Measurements from ENCODE around the gene MED9. TPM values are rescaled to one million over a fixed set of nuclear protein-coding genes. Genes with fewer than 3 reads are reported as not detected.

The MED9 gene
- total RNA-seq, 2 experiments from 2014 or later, result 21.8 to 27.5 TPM

GRCh38 chr17:17491031-17491471 is 14.3 kb downstream of the MED9 start:
- CTCF ChIA-PET (ENCODE audit: unreplicated experiment), result no interaction called here
- POLR2A ChIA-PET, result no interaction called here
- no peak overlapping the region for H3K4me3 ChIP-seq (ENCODE audit: low read depth, low read length, poor library complexity, severe bottlenecking)
- H3K27ac ChIP-seq (ENCODE audit: low read depth, low read length, poor library complexity, severe bottlenecking), result no peak overlapping the region
- intact Hi-C loops (cut with micrococcal nuclease; ENCODE audit: unreplicated experiment), result no loop called here
- peaks cover 51% of the 10 kb centered on the region for H3K36me3 ChIP-seq (ENCODE audit: insufficient read depth, low read length)
- H3K79me2 ChIP-seq (ENCODE audit: insufficient read depth, low read depth, low read length), result no peaks in the 10 kb centered on the region
- H4K20me1 ChIP-seq (ENCODE audit: insufficient read depth, low read length), result peaks cover 3% of the 10 kb centered on the region; the same call in 1 of the 2 replicates
- no peak overlapping the region for H2AFZ ChIP-seq (ENCODE audit: low read length)
- BruUV-seq (replicated peaks), result no TSS peak
- no peaks in the 10 kb centered on the region for H3K9me3 ChIP-seq (ENCODE audit: low read length)
- H3K9me2 ChIP-seq (ENCODE audit: insufficient read depth, low read length), result no peaks in the 10 kb centered on the region
- TF ChIP-seq CTCF (conservative IDR thresholded peaks at IDR 0.05; ENCODE audit: low read length) (no peak), EZH2phosphoT487 (IDR thresholded peaks at IDR 0.05; ENCODE audit: borderline replicate concordance, low read depth, low read length) (no peak)
- no peak overlapping the region for H3K4me2 ChIP-seq (ENCODE audit: low read length)
- no peaks in the 10 kb centered on the region for H3K4me1 ChIP-seq (ENCODE audit: insufficient read depth, low read length, poor library complexity, severe bottlenecking)
- DNase-seq (ENCODE audit: low spot score), result no peak

GRCh38 chr17:17491546-17491988 is 14.8 kb downstream of the MED9 start:
- DNase-seq (ENCODE audit: low spot score), result no peak
- Histone ChIP-seq H3K9me3 (ENCODE audit: low read length) (no peaks in the 10 kb centered on the region), H4K20me1 (ENCODE audit: insufficient read depth, low read length) (peaks cover 3% of the 10 kb centered on the region; the same call in 1 of the 2 replicates), H3K4me2 (ENCODE audit: low read length) (no peak overlapping the region), H3K36me3 (ENCODE audit: insufficient read depth, low read length) (peaks cover 51% of the 10 kb centered on the region), H3K27ac (ENCODE audit: low read depth, low read length, poor library complexity, severe bottlenecking) (no peak overlapping the region), H3K4me1 (ENCODE audit: insufficient read depth, low read length, poor library complexity, severe bottlenecking) (peaks cover 4% of the 10 kb centered on the region), H2AFZ (ENCODE audit: low read length) (no peak overlapping the region), H3K9me2 (ENCODE audit: insufficient read depth, low read length) (no peaks in the 10 kb centered on the region), H3K4me3 (ENCODE audit: low read depth, low read length, poor library complexity, severe bottlenecking) (no peak overlapping the region), H3K79me2 (ENCODE audit: insufficient read depth, low read depth, low read length) (no peaks in the 10 kb centered on the region)
- TF ChIP-seq CTCF (conservative IDR thresholded peaks at IDR 0.05; ENCODE audit: low read length) (no peak), EZH2phosphoT487 (IDR thresholded peaks at IDR 0.05; ENCODE audit: borderline replicate concordance, low read depth, low read length) (no peak)
- no TSS peak for BruUV-seq (replicated peaks)
- ChIA-PET CTCF (ENCODE audit: unreplicated experiment) (no interaction called here), POLR2A (no interaction called here)
- intact Hi-C loops (cut with micrococcal nuclease; ENCODE audit: unreplicated experiment), result no loop called here

GRCh38 chr17:17492085-17492484 is 15.3 kb downstream of the MED9 start:
- H3K79me2 ChIP-seq (ENCODE audit: insufficient read depth, low read depth, low read length), result no peaks in the 10 kb centered on the region
- no peak overlapping the region for H2AFZ ChIP-seq (ENCODE audit: low read length)
- DNase-seq (ENCODE audit: low spot score), result no peak
- TF ChIP-seq EZH2phosphoT487 (IDR thresholded peaks at IDR 0.05; ENCODE audit: borderline replicate concordance, low read depth, low read length) (no peak), CTCF (conservative IDR thresholded peaks at IDR 0.05; ENCODE audit: low read length) (no peak)
- POLR2A ChIA-PET, result no interaction called here
- no TSS peak for BruUV-seq (replicated peaks)
- peaks cover 51% of the 10 kb centered on the region for H3K36me3 ChIP-seq (ENCODE audit: insufficient read depth, low read length)
- no peaks in the 10 kb centered on the region for H3K9me3 ChIP-seq (ENCODE audit: low read length)
- intact Hi-C loops (cut with micrococcal nuclease; ENCODE audit: unreplicated experiment), result no loop called here
- no peak overlapping the region for H3K4me2 ChIP-seq (ENCODE audit: low read length)
- no peaks in the 10 kb centered on the region for H3K9me2 ChIP-seq (ENCODE audit: insufficient read depth, low read length)
- H3K4me1 ChIP-seq (ENCODE audit: insufficient read depth, low read length, poor library complexity, severe bottlenecking), result peaks cover 8% of the 10 kb centered on the region
- H4K20me1 ChIP-seq (ENCODE audit: insufficient read depth, low read length), result peaks cover 3% of the 10 kb centered on the region; the same call in 1 of the 2 replicates
- no peak overlapping the region for H3K4me3 ChIP-seq (ENCODE audit: low read depth, low read length, poor library complexity, severe bottlenecking)
- no peak overlapping the region for H3K27ac ChIP-seq (ENCODE audit: low read depth, low read length, poor library complexity, severe bottlenecking)
- CTCF ChIA-PET (ENCODE audit: unreplicated experiment), result interaction anchor here (0.6 kb wide), 1 partner anchor 15 kb away, joined by 3 read pairs; no protein-coding TSS in a partner anchor

All from OCI-LY7 (cell line).